Caco-2 (cell line): ENCODE measurements around the gene MARCHF11. TPM values are rescaled to one million over a fixed set of nuclear protein-coding genes. Genes with fewer than 3 reads are reported as not detected.

ENCODE experiments used
- BruUV-seq: library from RNA; stranded (reverse); fragments of 400-500 nt; replicated peaks from 2 replicates; lab custom pipeline; 2021; lab: Mats Ljungman, UMichigan
- CTCF ChIA-PET: fragments of 300-600 bp; sonication (Branson Sonifier 250); formaldehyde crosslinking; loops from one replicate; lab custom pipeline; 2022; ENCODE audit warnings: antibody characterized with exemption; lab: Charles Lee
- POLR2A ChIA-PET: fragments of 300-600 bp; sonication (Branson Sonifier 250); formaldehyde crosslinking; loops from one replicate; lab custom pipeline; 2022; ENCODE audit warnings: antibody characterized with exemption; lab: Charles Lee
- DNase-seq, 2 experiments: peaks; one replicate each; pipeline versions ENCODE4 v3.0.0 to v3.0.0-alpha.2; 2020 to 2022
- H3K27me3 ChIP-seq: replicated peaks from 2 replicates; pipeline ENCODE4 v1.6.0; 2011; ENCODE audit warnings: low read length; ENCODE audit not compliant: control insufficient read depth, insufficient read depth
- H3K36me3 ChIP-seq: 2 replicates; pipeline ENCODE4 v1.5.1; 2011; ENCODE audit warnings: low read length; ENCODE audit not compliant: control insufficient read depth, insufficient read depth
- H3K4me1 ChIP-seq: fragments of 250-450 bp; sonication (Bioruptor Pico); 2 replicates; pipeline ENCODE4 v1.5.1; 2020; ENCODE audit warnings: mild to moderate bottlenecking
- H3K4me3 ChIP-seq: 2 replicates; pipeline ENCODE4 v1.5.1; 2011; ENCODE audit warnings: low read depth, mild to moderate bottlenecking, control low read depth, low read length
- H3K9me3 ChIP-seq: fragments of 250-450 bp; sonication (Bioruptor Pico); 2 replicates; pipeline ENCODE4 v1.5.1; 2020; ENCODE audit warnings: mild to moderate bottlenecking, moderate library complexity
- H3K27ac Mint-ChIP-seq: one replicate; pipeline ENCODE4 v1.8.0; 2022; ENCODE audit warnings: mixed read lengths; ENCODE audit not compliant: unreplicated experiment
- H3K27me3 Mint-ChIP-seq: one replicate; pipeline ENCODE4 v1.8.0; 2022; ENCODE audit warnings: mixed read lengths; ENCODE audit not compliant: insufficient read depth, unreplicated experiment
- H3K36me3 Mint-ChIP-seq: one replicate; pipeline ENCODE4 v1.8.0; 2022; ENCODE audit warnings: mild to moderate bottlenecking, mixed read lengths; ENCODE audit not compliant: insufficient read depth, unreplicated experiment
- H3K4me1 Mint-ChIP-seq: one replicate; pipeline ENCODE4 v1.8.0; 2022; ENCODE audit warnings: low read depth, mixed read lengths; ENCODE audit not compliant: unreplicated experiment
- H3K4me3 Mint-ChIP-seq: one replicate; pipeline ENCODE4 v1.8.0; 2022; ENCODE audit warnings: mild to moderate bottlenecking, moderate library complexity, mixed read lengths; ENCODE audit not compliant: unreplicated experiment
- H3K9me3 Mint-ChIP-seq: one replicate; pipeline ENCODE4 v1.8.0; 2022; ENCODE audit warnings: mixed read lengths; ENCODE audit not compliant: unreplicated experiment
- intact Hi-C: fragments of 100-400 bp; cut with micrococcal nuclease; formaldehyde crosslinking; loops from one replicate; pipeline ENCODE4 v1.10.0; 2022; ENCODE audit not compliant: unreplicated experiment
- total RNA-seq: library from RNA; stranded (reverse); gene quantifications from 2 replicates; pipeline ENCODE4 v1.2.3, GENCODE V29; 2022
- TF ChIP-seq, protein P1 (sequence below), 2 experiments: fragments of 200-600 bp in 1 of 2; IDR thresholded peaks; 1 replicate in 1 of 2; 2 replicates in 1 of 2; pipeline versions ENCODE4 v1.5.1 to v1.8.0; 2011 to 2022; ENCODE audit warnings: antibody characterized with exemption in 1 of 2, control low read depth in 1 of 2, inconsistent platforms in 1 of 2, low read depth in 1 of 2, low read length in 1 of 2, mild to moderate bottlenecking in 1 of 2, moderate library complexity in 1 of 2; ENCODE audit not compliant: insufficient read depth in 1 of 2, severe bottlenecking in 1 of 2, unreplicated experiment in 1 of 2

The MARCHF11 gene
- total RNA-seq, 1 experiment from 2014 or later = 1.5 TPM

DNA sequence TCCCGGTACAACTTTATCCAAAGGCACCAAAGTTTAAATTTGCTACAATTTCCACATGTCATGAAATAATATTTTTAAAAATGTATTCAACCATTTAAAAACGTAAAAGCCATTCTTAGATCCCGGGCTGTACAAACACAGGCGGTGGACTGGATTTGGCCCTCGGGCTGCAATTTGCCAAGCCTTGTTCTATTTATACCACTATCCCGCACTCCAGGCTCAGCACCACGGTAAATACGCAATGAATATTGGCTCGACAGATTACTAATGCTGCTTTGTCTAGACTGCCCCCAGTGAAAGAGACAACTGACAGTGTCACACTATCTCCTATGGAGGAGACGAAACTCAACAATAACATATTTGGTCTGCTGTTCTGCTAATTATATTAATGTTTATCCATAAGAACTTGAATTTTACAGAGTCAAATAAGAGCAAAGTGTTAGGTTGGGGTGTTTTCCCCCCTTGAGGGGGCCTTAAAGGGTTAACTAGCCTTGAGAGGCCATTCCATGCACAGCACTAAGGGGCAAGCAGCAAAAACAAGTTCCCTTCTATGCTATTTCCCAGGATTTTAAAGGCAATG, 98.1 kb downstream of the MARCHF11 start:
- H3K9me3 ChIP-seq = no peaks in the 10 kb centered on the region
- H3K36me3 ChIP-seq = no peaks in the 10 kb centered on the region
- no TSS peak for BruUV-seq
- Mint-ChIP-seq H3K27me3 (peaks cover 13% of the 10 kb centered on the region), H3K9me3 (no peaks in the 10 kb centered on the region), H3K36me3 (no peaks in the 10 kb centered on the region), H3K4me1 (no peaks in the 10 kb centered on the region), H3K27ac (no peak overlapping the region), H3K4me3 (no peak overlapping the region)
- intact Hi-C loops = no loop called here
- no peak for DNase-seq
- no peak overlapping the region for H3K4me3 ChIP-seq
- TF ChIP-seq, protein P1, sequence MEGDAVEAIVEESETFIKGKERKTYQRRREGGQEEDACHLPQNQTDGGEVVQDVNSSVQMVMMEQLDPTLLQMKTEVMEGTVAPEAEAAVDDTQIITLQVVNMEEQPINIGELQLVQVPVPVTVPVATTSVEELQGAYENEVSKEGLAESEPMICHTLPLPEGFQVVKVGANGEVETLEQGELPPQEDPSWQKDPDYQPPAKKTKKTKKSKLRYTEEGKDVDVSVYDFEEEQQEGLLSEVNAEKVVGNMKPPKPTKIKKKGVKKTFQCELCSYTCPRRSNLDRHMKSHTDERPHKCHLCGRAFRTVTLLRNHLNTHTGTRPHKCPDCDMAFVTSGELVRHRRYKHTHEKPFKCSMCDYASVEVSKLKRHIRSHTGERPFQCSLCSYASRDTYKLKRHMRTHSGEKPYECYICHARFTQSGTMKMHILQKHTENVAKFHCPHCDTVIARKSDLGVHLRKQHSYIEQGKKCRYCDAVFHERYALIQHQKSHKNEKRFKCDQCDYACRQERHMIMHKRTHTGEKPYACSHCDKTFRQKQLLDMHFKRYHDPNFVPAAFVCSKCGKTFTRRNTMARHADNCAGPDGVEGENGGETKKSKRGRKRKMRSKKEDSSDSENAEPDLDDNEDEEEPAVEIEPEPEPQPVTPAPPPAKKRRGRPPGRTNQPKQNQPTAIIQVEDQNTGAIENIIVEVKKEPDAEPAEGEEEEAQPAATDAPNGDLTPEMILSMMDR (IDR thresholded peaks at IDR 0.05; ENCODE audit: insufficient read depth in 1 of 2, low read depth in 1 of 2, low read length in 1 of 2, severe bottlenecking in 1 of 2, unreplicated experiment in 1 of 2) = no peak
- ChIA-PET CTCF (no interaction called here), POLR2A (no interaction called here)
- H3K4me1 ChIP-seq = no peaks in the 10 kb centered on the region
- no peaks in the 10 kb centered on the region; the same call in 1 of the 2 replicates for H3K27me3 ChIP-seq

DNA sequence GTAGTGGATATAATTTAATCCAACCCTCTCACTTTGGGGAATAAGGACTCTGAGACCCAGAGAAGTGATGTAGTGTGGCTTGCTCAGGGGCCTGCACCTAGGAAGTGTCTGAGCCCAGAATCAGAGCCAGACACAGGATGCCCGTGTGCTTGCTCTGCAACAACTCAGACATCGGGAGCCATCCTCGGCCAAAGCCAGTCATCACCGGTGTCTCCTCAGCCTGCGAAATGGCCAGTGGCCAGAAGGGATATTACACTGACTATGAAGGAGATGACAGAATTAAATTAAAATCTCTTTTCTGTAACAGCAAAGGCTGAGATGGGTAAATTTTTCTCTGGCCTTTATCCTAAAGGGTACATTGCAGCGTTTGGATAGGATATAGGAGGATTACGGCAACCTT, 102.9 kb downstream of the MARCHF11 start:
- no peak for DNase-seq
- Mint-ChIP-seq H3K27ac (no peak overlapping the region), H3K4me1 (no peaks in the 10 kb centered on the region), H3K9me3 (no peaks in the 10 kb centered on the region), H3K36me3 (no peaks in the 10 kb centered on the region), H3K27me3 (peaks cover 18% of the 10 kb centered on the region), H3K4me3 (no peak overlapping the region)
- intact Hi-C loops = no loop called here
- ChIA-PET CTCF (no interaction called here), POLR2A (no interaction called here)
- H3K27me3 ChIP-seq = no peaks in the 10 kb centered on the region; the same call in 1 of the 2 replicates
- no peaks in the 10 kb centered on the region for H3K36me3 ChIP-seq
- H3K4me1 ChIP-seq = no peaks in the 10 kb centered on the region
- no peaks in the 10 kb centered on the region for H3K9me3 ChIP-seq
- no TSS peak for BruUV-seq
- TF ChIP-seq, protein P1 (IDR thresholded peaks at IDR 0.05; ENCODE audit: insufficient read depth in 1 of 2, low read depth in 1 of 2, low read length in 1 of 2, severe bottlenecking in 1 of 2, unreplicated experiment in 1 of 2) = no peak
- no peak overlapping the region for H3K4me3 ChIP-seq

DNA sequence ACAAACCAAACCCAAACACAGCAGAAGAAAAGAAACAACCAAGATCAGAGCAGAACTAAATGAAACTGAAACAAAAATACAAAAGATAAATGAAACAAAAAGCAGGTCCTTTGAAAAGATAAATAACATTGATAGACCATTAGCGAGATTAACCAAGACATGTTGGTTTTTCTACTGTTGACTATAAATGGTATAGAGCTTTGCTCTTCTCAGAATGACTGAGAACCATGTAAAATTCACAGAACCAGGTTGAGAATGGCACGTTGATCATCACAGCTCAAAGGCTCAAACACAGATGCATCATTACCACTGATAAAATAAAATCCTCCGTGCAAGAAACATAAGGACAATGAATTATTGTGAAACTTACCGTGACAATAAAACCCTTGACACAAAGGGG, 105.2 kb downstream of the MARCHF11 start:
- H3K9me3 Mint-ChIP-seq = no peaks in the 10 kb centered on the region
- CTCF ChIA-PET = no interaction called here
- TF ChIP-seq, protein P1 (IDR thresholded peaks at IDR 0.05; ENCODE audit: insufficient read depth in 1 of 2, low read depth in 1 of 2, low read length in 1 of 2, severe bottlenecking in 1 of 2, unreplicated experiment in 1 of 2) = no peak

More for the DNA sequence above, 105.2 kb downstream of the MARCHF11 start:
- BruUV-seq = no TSS peak
- Mint-ChIP-seq H3K4me1 (no peaks in the 10 kb centered on the region), H3K4me3 (no peak overlapping the region), H3K27ac (no peak overlapping the region), H3K27me3 (peaks cover 10% of the 10 kb centered on the region), H3K36me3 (no peaks in the 10 kb centered on the region)
- POLR2A ChIA-PET = no interaction called here
- no peaks in the 10 kb centered on the region for H3K4me1 ChIP-seq
- H3K36me3 ChIP-seq = no peaks in the 10 kb centered on the region
- intact Hi-C loops = no loop called here
- H3K4me3 ChIP-seq = no peak overlapping the region
- DNase-seq = no peak
- H3K27me3 ChIP-seq = no peaks in the 10 kb centered on the region; the same call in 1 of the 2 replicates
- no peaks in the 10 kb centered on the region for H3K9me3 ChIP-seq
